PC-3 (cell line): ENCODE measurements around the gene LIN54. TPM values are rescaled to one million over a fixed set of nuclear protein-coding genes. Genes with fewer than 3 reads are reported as not detected.

Source experiments
- ATAC-seq: fragments of 200-7000 bp; cut with Tn5 transposase; 2 replicates; pipeline ENCODE4 v1.9.1; 2020; ENCODE audit warnings: mild to moderate bottlenecking, moderate library complexity
- BruUV-seq: library from RNA; stranded (reverse); fragments of 400-500 nt; replicated peaks from 2 replicates; lab custom pipeline; 2021; lab: Mats Ljungman, UMichigan
- CTCF ChIA-PET: fragments of 300-600 bp; sonication (Branson Sonifier 250); formaldehyde crosslinking; loops from one replicate; lab custom pipeline; 2022; ENCODE audit warnings: antibody characterized with exemption; lab: Charles Lee
- POLR2A ChIA-PET: fragments of 300-600 bp; sonication (Branson Sonifier 250); formaldehyde crosslinking; loops from one replicate; lab custom pipeline; 2022; ENCODE audit warnings: antibody characterized with exemption; ENCODE audit not compliant: unreplicated experiment; lab: Charles Lee
- DNase-seq: peaks from one replicate; pipeline ENCODE4 v3.0.0-alpha.2; 2015
- H2AFZ ChIP-seq: fragments of 300-600 bp; sonication (generic); 2 replicates; pipeline ENCODE4 v1.6.0; 2016; ENCODE audit warnings: antibody characterized with exemption, low read length
- H3F3A ChIP-seq: fragments of 300-600 bp; sonication (generic); one replicate; pipeline ENCODE4 v1.6.0; 2017; ENCODE audit warnings: antibody characterized with exemption, low read length, control low read depth, mild to moderate bottlenecking; ENCODE audit not compliant: unreplicated experiment
- H3K27ac ChIP-seq: fragments of 300-600 bp; sonication (generic); 2 replicates; pipeline ENCODE4 v1.5.1; 2016; ENCODE audit warnings: mild to moderate bottlenecking, low read length
- H3K27me3 ChIP-seq: fragments of 300-600 bp; sonication (generic); 2 replicates; pipeline ENCODE4 v1.6.1; 2016; ENCODE audit warnings: low read length, mixed read lengths
- H3K36me3 ChIP-seq: fragments of 300-600 bp; sonication (generic); 2 replicates; pipeline ENCODE4 v1.6.1; 2016; ENCODE audit warnings: low read depth, mixed run types, low read length, mixed read lengths
- H3K4me1 ChIP-seq: fragments of 300-600 bp; sonication (generic); 2 replicates; pipeline ENCODE4 v1.5.1; 2016; ENCODE audit warnings: low read length; ENCODE audit not compliant: insufficient read depth
- H3K4me2 ChIP-seq: fragments of 300-600 bp; sonication (generic); 2 replicates; pipeline ENCODE4 v1.6.0; 2016; ENCODE audit warnings: low read length
- H3K4me3 ChIP-seq: fragments of 300-600 bp; sonication (generic); 2 replicates; pipeline ENCODE4 v1.5.1; 2016; ENCODE audit warnings: mild to moderate bottlenecking, low read length, mixed read lengths
- H3K79me2 ChIP-seq: fragments of 300-600 bp; sonication (generic); 2 replicates; pipeline ENCODE4 v1.6.1; 2017; ENCODE audit warnings: low read length, mixed read lengths
- H3K9ac ChIP-seq: fragments of 300-600 bp; sonication (generic); 2 replicates; pipeline ENCODE4 v1.6.0; 2016; ENCODE audit warnings: mild to moderate bottlenecking, low read length
- H3K9me2 ChIP-seq: fragments of 300-600 bp; sonication (generic); replicated peaks from 2 replicates; pipeline ENCODE4 v1.6.1; 2016; ENCODE audit warnings: mixed run types, low read length, mixed read lengths
- H3K9me3 ChIP-seq: fragments of 300-600 bp; sonication (generic); 2 replicates; pipeline ENCODE4 v1.6.1; 2016; ENCODE audit warnings: low read length, mixed read lengths
- H4K20me1 ChIP-seq: fragments of 300-600 bp; sonication (generic); 2 replicates; pipeline ENCODE4 v1.6.1; 2016; ENCODE audit warnings: low read length, mixed read lengths
- EZH2 ChIP-seq: fragments of 300-600 bp; sonication (generic); IDR thresholded peaks from one replicate; pipeline ENCODE4 v1.6.1; 2017; ENCODE audit warnings: antibody characterized with exemption, mild to moderate bottlenecking, low read length; ENCODE audit not compliant: unreplicated experiment
- EZH2phosphoT487 ChIP-seq: fragments of 300-600 bp; sonication (generic); IDR thresholded peaks from 2 replicates; pipeline ENCODE4 v1.6.1; 2018; ENCODE audit warnings: mild to moderate bottlenecking, antibody characterized with exemption, low read length, borderline replicate concordance
- intact Hi-C: fragments of 100-400 bp; cut with micrococcal nuclease; formaldehyde crosslinking; loops from 2 replicates; pipeline ENCODE4 v1.9.0; 2023
- total RNA-seq: library from RNA; depleted of rRNA; stranded (reverse); fragments of >200 nt; gene quantifications from 2 replicates; pipeline ENCODE4 v1.2.3, GENCODE V29; 2014
- TF ChIP-seq, protein P1 (sequence below): fragments of 300-600 bp; sonication (generic); conservative IDR thresholded peaks from 2 replicates; pipeline ENCODE4 v1.5.1; 2017; ENCODE audit warnings: antibody characterized with exemption, low read depth, mild to moderate bottlenecking, low read length

LIN54 gene
- total RNA-seq, 1 experiment from 2014 or later: 15.9 TPM

DNA sequence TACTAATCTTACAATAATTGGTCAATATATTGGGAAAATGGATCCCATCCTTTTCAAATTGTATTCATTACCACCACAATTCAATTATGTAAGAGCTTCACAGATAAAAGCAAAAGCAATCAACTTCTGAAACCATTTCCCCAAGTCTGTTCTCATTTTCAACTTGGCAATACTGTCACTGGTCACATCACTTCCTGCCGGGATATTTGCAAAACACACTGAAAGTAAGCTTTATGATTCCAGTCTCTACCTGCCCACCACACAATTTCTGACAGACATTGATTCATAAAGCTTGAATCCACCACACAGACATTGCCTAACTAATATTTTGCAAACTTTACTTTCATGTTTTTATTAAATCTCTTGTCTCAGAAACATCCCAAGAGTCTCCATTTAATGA, 53.6 kb downstream of the LIN54 start:
- intact Hi-C loops: no loop called here
- TF ChIP-seq EZH2phosphoT487 (no peak), EZH2 (no peak)
- TF ChIP-seq, protein P1, sequence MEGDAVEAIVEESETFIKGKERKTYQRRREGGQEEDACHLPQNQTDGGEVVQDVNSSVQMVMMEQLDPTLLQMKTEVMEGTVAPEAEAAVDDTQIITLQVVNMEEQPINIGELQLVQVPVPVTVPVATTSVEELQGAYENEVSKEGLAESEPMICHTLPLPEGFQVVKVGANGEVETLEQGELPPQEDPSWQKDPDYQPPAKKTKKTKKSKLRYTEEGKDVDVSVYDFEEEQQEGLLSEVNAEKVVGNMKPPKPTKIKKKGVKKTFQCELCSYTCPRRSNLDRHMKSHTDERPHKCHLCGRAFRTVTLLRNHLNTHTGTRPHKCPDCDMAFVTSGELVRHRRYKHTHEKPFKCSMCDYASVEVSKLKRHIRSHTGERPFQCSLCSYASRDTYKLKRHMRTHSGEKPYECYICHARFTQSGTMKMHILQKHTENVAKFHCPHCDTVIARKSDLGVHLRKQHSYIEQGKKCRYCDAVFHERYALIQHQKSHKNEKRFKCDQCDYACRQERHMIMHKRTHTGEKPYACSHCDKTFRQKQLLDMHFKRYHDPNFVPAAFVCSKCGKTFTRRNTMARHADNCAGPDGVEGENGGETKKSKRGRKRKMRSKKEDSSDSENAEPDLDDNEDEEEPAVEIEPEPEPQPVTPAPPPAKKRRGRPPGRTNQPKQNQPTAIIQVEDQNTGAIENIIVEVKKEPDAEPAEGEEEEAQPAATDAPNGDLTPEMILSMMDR: no peak
- Histone ChIP-seq H3K79me2 (no peaks in the 10 kb centered on the region), H3K27me3 (no peaks in the 10 kb centered on the region), H3K4me2 (no peak overlapping the region), H3K27ac (no peak overlapping the region), H3K9me2 (no peaks in the 10 kb centered on the region), H3K36me3 (no peaks in the 10 kb centered on the region), H3F3A (no peaks in the 10 kb centered on the region), H3K9me3 (no peaks in the 10 kb centered on the region), H3K4me3 (no peak overlapping the region), H2AFZ (no peak overlapping the region), H4K20me1 (no peaks in the 10 kb centered on the region), H3K9ac (no peak overlapping the region), H3K4me1 (no peaks in the 10 kb centered on the region)
- BruUV-seq: no TSS peak
- ChIA-PET POLR2A (no interaction called here), CTCF (no interaction called here)
- no peak for ATAC-seq
- DNase-seq: no peak

DNA sequence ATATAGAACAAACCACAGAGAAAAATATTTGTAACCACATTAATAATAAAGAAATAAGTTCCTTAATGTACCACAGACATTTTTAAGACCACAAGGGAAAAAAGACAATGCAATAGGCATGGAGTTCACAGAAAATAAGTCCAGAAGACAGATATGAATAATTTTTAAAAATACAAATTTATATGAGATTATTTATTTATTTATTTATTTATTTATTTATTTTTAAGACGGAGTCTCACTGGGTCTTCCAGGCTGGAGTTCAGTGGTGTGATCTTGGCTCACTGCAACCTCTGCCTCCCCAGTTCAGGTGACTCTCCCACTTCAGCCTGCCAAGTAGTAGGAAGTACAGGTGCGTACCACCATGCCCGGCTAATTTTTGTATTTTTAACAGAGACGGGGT, 56.4 kb downstream of the LIN54 start:
- no peak overlapping the region for H2AFZ ChIP-seq
- ChIA-PET CTCF (no interaction called here), POLR2A (no interaction called here)
- no peak overlapping the region for H3K27ac ChIP-seq
- no peaks in the 10 kb centered on the region for H4K20me1 ChIP-seq
- DNase-seq (no peak), ATAC-seq (no peak)
- no peak overlapping the region for H3K9ac ChIP-seq
- H3K9me2 ChIP-seq: no peaks in the 10 kb centered on the region
- intact Hi-C loops: no loop called here
- H3K4me3 ChIP-seq: no peak overlapping the region
- no peaks in the 10 kb centered on the region for H3K36me3 ChIP-seq
- H3F3A ChIP-seq: no peaks in the 10 kb centered on the region
- TF ChIP-seq EZH2 (no peak), EZH2phosphoT487 (no peak)
- TF ChIP-seq, protein P1: no peak
- no peaks in the 10 kb centered on the region for H3K4me1 ChIP-seq
- H3K4me2 ChIP-seq: no peak overlapping the region
- no TSS peak for BruUV-seq
- H3K9me3 ChIP-seq: no peaks in the 10 kb centered on the region
- no peaks in the 10 kb centered on the region for H3K27me3 ChIP-seq
- H3K79me2 ChIP-seq: no peaks in the 10 kb centered on the region

DNA sequence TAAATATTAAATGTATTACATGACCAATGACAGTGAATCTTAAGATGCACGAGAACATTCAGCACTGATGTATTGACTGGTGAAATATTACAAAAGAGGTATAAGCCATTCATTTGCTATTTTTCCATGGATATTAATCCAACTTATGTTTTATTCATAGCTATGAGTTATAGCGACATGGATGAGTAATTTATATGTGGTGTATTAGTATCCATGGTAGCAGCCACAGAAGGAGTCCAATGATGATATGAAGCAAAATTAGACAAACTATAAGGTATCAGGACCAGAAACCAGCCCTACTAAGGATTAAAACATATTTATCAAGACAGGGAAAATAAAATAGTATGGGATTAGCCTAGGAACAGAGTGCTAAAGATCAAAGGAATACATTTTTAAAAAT, 59.4 kb downstream of the LIN54 start:
- POLR2A ChIA-PET: no interaction called here

More for the DNA sequence above, 59.4 kb downstream of the LIN54 start:
- Histone ChIP-seq H3K9me3 (no peaks in the 10 kb centered on the region), H3K4me2 (no peak overlapping the region), H3K27me3 (no peaks in the 10 kb centered on the region), H3K4me1 (no peaks in the 10 kb centered on the region), H4K20me1 (no peaks in the 10 kb centered on the region), H3K79me2 (no peaks in the 10 kb centered on the region), H3K36me3 (no peaks in the 10 kb centered on the region), H3K9me2 (no peaks in the 10 kb centered on the region), H2AFZ (no peak overlapping the region), H3K9ac (no peak overlapping the region), H3K4me3 (no peak overlapping the region), H3K27ac (no peak overlapping the region), H3F3A (no peaks in the 10 kb centered on the region)
- intact Hi-C loops: no loop called here
- no peak for TF ChIP-seq EZH2
- TF ChIP-seq, protein P1: no peak
- no peak for TF ChIP-seq EZH2phosphoT487
- no TSS peak for BruUV-seq
- no peak for ATAC-seq
- peak; percentile 2 for DNase-seq
- CTCF ChIA-PET: no interaction called here
